NCI-H2171 treated with DMSO at 0.1 percent for 48 hours (cell line): ENCODE measurements around the gene ARHGEF38.
"Not testable (repeated sequence)": the region's sequence is repeated elsewhere in the genome, so short reads cannot be mapped to it uniquely, and the experiment has no call there.

Experiments
- DNase-seq: peaks from one replicate; lab custom pipeline; 2025; lab: John Stamatoyannopoulos, UW

Gene ARHGEF38

DNA sequence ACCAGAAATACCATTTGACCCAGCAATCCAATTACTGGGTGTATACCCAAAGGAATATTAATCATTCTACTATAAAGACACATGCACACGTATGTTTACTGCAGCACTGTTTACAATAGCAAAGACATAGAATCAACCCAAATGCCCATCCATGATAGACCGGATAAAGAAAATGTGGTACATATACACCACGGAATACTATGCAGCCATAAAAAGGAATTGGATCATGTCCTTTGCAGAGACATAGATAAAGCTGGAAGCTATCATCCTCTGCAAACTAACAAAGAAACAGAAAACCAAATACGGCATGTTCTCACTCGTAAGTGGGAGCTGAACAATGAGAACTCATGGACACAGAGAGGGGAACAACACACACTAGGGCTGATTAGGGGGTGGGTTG is 57.4 kb downstream of the ARHGEF38 start:
- DNase-seq = not testable (repeated sequence)

DNA sequence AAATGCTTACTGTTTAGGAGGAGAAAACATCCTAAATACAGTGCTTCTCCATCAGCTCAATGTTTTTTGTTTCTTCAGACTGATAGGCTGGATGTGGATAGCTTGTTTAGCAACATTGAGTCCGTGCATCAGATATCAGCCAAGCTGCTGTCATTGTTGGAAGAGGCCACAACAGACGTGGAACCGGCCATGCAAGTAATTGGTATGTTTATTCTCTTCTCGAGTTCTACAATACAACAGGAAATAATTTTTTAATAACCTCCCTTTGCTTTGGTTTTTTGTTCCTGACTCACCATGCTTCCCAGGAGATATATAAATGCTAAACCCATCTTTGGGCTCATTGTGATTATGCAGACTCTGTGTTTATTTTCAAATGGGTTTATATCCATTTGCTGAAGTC is 60.9 kb downstream of the ARHGEF38 start:
- peak; percentile 79 for DNase-seq

DNA sequence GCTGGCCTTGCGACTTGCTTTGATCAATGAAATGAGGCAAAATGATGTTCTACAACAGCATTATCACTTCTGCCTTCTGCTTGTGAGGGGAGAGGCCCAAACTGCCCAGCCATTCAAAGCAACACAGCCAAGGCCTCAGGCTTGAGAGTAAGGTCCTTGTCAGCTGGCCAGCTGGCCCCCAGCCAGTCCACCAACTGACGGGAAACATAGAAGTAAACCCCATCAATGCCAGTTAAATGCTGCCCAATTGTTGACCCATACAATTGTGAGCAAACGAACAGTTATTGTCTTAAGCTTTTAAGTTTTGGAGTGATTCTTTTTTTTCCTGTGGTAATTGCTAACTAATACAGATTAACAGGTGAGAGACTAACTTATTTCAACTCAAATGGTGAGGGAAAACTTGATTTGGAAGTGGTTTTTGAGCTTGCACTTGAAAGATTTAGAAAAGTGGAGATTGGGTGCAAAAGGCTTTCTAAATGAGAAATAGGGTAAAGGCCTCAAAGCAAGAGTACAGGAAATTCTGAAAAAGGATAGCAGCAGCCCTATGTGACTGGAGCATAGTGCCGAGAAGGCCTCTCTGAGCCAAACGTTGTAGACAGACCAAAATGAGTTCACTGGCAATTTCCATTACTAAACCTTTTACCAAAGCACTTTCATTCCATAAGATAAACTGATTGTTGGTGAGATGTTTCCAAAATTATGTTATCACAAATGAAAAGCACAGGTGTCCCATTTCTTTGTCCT is 66.9 kb downstream of the ARHGEF38 start:
- DNase-seq = no peak

DNA sequence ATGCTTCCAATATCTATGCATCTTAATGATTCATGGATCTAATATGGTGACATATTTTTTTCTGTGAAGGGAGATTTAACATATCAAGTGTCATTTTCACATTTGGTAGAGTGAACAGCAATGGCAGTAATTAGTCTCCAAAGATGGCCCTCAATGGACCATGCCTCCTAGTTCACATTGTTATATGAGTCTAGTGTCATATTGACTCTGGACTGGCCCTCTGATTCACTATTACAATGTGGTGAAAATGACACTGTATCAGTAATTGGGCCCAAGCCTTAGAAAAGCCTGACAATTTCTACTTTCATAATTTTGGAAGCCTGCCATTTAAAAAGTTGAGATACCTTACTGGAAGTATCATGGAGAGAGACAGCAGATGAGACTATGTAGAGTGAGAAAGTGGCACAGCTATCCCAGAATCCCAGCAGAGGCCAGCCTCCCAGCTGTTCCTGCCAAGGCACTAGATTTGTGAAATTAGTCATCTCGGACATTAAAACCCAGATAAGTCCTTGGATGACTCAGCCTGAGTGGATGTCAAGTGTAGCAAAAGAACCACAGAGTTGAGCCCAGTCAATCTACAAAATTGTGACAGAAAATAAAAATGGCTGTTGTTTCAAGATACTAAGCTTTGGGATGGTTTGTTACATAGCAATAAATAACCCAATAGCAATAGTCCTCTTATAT is 68.4 kb downstream of the ARHGEF38 start:
- DNase-seq = no peak

DNA sequence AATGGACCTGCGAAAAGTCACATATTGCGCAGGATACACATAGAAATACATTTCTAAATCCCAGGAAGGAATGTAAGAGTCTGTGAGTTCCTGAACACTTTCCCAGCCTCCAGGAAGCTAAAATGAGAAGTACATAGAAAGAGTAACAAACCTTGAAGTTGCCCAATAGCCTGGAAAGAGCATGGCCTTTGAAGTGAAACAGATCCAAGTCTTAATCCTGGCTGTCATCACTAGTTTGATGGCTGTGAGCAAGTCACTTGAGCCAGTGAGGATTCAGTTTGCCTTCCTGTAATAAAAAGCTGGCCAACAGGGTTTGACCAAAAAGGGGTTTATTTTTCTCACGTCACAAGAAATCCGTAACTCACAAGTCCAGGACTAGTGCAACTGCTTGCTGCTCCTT is 69.8 kb downstream of the ARHGEF38 start:
- no peak for DNase-seq

DNA sequence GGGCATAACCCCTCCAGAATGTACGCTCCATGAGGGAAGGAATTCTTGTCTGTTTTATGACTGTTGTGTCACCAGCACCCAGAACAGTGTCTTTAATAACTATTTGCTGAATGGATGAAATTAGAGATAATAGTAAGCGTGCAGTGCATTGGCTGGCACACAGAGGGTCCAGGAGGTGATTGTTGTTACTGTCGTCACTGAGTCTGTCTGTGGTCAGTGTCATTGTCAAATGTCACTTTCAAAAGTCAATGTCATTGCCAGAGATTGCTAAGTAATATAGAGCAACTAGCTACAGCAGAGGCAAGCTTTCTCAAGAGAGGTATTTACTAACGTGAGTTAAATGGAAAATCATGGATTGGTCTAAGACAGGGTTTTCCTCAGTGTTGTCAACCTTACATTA is 70.7 kb downstream of the ARHGEF38 start:
- no peak for DNase-seq

DNA sequence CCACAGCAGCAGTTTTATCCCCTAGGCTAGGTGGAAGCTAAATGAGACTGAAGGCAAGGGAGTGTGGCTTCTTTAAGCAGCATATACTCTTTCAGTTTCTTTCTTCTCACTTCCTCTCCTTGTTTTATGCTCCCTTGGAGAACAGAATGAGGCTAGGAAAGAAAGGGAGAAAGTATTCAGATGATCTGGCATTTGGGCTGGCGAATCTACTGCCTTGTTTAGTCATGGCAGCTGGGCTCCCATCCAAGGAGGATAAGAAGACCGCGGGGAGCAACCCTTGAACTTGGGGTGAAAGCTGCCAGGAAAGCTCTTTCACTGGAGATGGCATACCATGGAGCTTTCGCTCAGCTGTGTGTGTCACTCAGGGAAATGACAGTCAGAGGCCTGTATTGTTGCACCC is 72.1 kb downstream of the ARHGEF38 start:
- no peak for DNase-seq

DNA sequence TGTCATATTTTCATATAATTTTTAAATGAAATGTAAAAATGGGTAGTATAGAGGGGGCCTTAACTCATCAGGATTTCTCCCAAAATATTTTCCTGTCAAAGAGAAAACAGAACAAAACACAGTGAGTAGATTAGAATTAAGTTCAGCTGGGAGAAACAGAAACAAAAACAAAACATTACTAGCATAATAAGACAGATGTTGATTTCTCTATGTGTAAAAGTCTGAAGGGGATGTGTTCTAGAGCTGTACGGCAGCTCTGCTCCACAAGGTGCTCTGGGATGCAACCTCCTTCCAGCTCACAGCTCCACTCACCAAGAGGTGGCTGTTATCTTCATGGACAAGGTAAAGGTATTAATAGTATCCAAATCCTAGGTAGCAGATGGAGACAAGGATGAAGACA is 72.8 kb downstream of the ARHGEF38 start:
- DNase-seq = no peak

DNA sequence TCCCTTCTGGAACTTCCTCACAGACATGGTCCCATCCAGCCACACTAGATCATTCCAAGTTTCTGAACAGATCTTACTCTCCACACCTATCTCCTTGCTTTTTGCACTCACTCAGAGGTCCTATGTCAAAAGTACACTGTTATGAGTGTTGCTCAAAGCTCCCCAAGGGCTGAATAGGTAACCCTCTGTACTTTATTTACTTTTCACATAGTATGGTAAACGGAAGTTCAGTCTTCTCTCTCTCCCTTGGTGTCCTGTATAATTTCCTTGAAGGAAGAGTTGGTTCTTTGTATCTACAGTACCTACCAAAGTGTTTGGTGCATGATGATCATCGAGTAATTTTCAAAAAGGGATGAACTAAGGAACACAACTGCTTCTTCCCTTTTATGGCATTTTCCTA is 74.4 kb downstream of the ARHGEF38 start:
- no peak for DNase-seq

DNA sequence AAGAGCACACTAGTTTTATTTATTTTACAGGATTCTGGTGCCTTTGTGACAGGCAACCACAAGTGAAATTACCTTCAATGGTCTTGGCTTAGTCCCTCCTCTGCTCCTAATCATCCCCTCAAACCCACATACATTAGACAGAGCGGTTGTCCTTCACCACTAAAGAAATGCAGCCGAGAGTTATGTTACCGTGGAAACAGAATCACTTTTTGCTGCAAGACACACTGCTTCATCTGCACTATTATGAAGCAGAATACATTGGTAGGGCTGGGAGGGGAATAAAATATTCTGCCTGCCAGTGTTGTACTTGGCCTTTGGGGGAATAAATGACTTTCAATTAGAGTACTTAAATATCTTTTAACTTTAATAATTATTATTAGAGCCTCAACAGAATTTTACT is 75.2 kb downstream of the ARHGEF38 start:
- no peak for DNase-seq

DNA sequence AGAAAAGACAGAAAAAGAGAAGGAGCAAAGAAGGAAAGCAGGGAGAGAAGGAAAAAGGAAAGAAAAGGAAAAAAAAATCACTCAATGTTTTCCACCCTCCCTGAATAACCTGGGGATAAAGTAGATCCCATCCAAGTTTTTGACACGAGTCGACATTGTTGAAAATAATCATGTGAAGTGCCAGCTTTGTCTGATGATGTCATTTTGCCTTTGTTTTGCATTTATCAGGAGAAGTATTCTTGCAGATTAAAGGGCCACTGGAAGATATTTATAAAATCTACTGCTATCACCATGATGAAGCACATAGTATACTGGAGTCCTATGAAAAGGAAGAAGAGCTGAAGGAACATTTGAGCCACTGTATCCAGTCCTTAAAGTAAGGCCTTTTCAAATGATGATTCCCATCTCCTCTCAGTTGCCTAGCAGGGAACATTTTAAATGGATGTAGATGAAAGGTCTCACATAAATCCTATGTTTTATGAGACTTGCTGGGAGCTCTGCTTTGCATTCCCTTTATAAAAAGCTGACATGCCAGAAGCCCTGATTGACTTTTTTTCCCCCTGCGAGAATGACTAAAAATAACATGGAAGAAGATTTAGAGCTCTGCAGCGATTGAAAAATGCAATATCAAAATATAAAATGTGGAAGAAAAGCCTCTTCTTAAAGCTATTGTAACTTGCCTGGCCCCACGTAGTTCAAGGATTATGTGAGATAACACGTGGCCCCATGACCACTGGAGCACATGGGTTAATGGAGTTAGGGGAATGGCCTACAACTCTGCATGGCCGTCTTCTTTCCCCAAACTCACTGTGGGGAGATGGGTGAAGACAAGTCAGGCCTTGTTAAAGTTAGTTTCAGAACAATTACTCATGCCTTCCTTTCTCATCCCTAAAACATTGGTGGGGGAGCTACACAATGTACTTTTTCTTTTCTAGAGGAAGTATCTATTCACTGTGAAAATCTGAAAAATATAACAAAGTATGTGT is 78.5 kb downstream of the ARHGEF38 start:
- DNase-seq = no peak

DNA sequence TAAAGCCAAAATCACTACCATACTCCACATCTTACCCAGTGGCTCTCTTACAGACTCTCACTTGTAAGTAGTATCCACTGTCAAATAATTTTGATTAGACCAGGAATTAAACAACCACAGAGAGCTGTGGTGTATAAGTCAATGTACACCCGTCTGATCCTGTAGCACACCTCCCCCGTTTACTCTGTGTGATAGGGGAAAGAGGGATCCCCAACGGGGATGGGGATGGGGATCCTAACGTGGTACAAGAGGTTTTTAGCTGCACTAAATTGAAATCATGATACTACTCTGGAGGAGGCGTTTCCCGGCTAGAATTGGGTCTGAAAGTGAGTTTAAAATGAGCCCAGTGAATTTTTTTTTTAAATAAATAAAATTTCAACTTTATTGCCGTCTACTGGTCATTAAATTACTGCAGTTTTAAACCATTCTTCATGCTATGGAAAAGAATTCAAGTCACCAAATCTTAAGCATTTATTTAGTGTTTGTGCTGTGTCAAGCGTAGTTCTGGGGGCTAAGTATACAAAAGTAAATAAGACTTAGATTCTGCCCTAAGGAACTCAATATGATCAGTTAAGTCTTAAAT is 79.5 kb downstream of the ARHGEF38 start:
- DNase-seq = no peak

DNA sequence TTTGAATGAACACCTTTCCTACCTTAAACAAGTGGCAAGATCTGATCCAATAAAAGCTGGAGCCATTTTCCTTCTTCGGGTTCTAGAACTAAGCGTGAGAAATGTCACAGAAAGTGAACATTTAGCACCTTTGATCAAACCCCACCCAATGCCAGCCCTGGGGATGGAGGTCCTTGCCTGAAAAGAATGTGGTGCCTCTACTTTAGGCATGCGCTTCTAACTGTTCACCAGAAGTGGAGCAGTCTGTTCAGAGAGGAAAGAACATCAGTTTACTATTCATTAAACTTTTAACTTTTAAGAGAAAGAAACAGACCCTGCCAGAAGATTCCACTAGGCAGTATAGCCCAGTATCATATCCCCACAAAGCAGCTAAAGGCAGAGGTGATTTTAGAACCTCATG is 80.2 kb downstream of the ARHGEF38 start:
- DNase-seq = no peak

DNA sequence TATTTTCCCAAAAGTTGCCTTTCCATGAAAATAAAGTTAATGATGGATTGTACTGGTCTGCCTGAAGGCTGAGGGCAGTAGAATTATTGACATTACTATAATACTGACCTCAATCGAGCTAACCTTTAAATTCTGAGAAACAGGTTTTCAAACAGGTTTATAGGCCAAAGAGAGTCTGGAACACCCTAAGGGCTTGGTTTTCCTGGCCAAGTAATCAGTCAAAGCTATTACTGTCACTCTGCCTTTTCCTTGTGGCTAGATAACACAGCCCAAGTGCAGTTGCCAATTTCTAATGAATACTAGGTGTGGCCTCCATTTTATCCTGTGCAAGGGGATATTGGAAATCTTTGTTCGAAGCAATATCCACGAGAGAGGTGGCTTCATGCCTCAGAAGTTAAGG is 80.8 kb downstream of the ARHGEF38 start:
- no peak for DNase-seq

DNA sequence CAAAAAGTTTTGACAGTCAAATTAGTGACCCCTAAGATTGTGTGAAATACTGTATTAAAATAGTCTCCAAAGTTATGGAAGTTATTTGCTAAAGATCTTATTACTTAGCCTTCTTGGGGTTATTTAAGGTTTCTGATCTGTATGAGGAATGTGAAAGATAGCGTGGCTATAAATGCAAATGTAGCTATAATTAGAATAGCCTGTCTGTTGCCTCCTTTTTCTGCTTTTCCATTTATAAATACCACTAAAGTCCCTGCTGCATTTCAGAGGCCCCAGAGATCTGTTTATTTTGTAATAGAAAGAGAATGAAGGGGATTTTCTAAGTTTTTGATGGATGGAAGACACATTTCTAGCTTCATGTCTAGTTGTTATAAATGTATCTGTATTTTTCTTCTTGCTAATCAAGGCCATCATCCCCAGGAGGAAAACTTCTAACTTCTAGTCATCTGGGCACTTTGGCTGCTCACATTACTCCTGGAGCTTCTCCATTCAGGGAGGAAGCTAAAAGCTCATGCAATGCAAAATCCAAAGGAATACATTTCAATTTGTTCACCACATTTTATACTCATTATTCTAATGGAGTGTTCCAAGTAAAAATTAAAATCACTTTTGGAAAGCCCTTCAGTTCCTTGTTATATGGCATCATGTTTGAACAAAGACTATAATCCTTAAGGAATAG is 82.1 kb downstream of the ARHGEF38 start:
- no peak for DNase-seq

DNA sequence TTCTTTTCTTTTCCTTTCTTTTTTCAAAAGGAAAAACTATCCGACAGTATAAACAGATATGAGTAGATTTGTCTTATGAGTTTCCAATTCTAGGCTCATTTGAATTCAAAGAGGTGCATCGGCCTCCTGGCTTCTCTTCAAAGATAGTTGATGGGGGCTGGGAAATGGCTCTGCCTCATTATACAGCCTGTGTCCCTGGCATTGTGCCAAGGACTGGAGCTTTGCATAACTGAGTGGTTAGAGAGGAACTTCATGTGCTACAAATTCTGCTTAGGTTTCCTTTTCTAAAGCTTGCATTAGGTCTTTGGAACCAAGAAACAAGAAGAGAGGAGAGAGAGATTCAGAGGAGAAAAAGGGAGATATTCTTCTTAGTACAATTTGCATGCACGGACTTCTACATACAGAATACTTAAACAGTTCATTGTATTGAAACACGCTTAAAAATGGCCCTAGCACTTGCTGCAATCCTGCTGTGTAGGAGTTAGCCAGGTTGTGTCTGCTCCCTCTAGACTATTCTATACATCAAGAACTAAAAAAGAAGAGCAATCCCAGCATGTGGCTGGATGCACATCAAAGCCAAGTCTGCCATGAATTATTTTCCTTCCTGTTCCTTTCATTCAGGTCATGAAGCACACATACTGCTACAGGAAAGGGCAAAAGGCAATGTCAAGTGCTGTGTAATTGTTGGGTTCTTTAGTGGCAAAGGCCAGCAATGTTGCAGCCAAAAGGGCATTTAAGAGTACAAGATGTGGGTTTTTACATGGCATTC is 85.2 kb downstream of the ARHGEF38 start:
- no peak for DNase-seq

DNA sequence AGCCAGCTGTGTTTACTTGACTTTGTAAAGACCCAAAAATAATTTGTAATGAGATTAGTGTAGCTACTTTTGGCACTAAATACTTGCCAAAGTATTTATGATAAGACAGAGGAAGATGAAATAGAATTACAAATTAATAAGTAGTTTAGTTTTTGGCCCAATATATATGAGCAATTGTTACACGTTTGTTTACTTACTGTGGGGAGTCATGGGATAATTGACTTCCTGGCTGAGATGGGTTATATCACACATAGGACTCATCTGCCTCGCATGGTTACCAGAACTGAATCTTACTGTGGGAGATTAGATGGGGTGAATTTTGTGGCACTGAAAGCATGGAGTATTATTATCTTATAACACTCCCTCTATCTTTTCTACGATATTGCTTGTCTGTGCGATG is 89.4 kb downstream of the ARHGEF38 start:
- DNase-seq = no peak

DNA sequence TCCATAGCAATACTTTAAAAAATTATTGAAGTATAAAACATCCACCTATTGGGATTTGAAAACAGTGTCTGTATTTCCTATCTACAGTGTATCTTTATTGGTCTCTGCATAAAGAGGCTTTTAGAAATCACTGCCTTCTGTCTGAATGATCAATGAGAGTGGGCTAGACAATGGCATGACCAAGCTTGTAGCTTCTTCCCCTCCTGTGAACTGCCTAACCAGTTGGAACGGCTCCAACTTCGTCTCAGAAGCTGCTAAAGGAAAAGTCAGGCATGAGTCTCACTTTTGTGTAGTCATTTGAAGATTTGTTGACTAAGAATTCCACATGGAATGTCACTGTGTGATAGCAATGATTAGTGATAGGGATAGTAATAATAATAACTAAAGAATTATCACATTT is 91.8 kb downstream of the ARHGEF38 start:
- peak; percentile 28 for DNase-seq

DNA sequence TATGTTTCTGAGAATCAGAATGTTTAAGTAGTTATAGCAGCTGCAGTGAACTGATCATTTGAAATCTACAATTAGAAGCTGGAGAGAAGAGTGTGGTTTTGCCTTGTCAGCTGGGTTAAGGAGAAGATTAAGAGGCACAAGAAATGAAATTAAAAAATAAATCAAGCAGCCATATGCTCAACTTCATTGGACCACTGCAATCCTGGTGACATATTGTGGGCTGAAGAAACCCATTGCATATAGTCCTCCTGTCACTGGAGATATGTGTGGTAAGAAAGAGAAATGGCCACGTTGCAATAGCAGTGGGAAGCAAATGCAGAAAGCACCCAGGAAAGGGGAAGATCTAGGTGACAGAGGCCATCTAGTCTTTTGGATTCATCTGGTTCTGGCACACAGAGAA is 93.0 kb downstream of the ARHGEF38 start:
- DNase-seq = no peak

DNA sequence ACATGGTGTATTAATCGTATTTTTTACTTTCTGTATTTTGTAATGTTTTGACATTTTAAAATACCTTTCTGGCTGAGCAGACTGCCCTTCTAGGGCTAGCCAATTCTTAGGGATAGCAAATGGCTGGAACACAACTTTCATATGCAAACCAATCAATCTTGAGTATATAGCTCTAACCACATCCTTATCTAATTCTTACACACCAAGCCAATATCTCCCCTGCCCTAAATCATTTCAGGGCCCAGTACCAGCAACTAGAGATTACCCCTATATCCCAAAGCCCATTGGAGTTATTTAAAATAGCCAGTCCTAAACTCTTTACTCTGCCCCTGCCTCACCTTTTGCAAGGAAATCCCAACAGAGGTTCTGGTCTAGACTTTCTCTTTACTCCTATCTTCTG is 97.8 kb downstream of the ARHGEF38 start:
- DNase-seq = no peak

DNA sequence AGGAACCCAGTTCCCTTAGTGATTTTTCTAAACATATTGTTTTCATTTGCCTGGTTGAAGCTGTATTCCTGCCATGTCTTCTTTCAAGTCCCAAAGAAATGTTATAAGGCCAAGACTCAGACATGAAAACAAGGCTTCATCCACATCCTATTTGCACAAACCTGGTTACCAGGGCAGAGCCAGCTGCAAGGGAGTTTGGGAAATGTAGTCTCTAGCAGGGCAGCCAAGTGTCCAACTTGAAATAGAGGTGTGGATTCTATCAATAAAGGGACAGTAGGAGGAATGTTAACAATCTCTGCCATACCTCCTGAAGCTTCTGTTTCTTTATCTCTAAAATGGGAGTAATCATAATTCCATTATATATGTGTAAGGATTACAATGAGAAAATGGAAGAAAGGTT is 99.5 kb downstream of the ARHGEF38 start:
- no peak for DNase-seq
